B cell (primary cell): Measurements from ENCODE around the gene NRDE2.

Experiments
- CTCF ChIP-seq: fragments of 200-600 bp; IDR thresholded peaks from one replicate; pipeline ENCODE4 v1.8.0; 2022; ENCODE audit warnings: antibody characterized with exemption, mild to moderate bottlenecking
- EZH2 ChIP-seq: IDR thresholded peaks from 2 replicates; pipeline ENCODE4 v1.6.1; 2012; ENCODE audit warnings: borderline replicate concordance, low read depth, mild to moderate bottlenecking, moderate library complexity, low read length; ENCODE audit not compliant: insufficient read depth, poor library complexity, severe bottlenecking

GRCh38 chr14:90256354-90257131 lies 75.2 kb downstream of the NRDE2 start, which contains the start of gene PSMC1:
- TF ChIP-seq CTCF (no peak), EZH2 (no peak)
